HEK293T (cell line): Measurements from ENCODE around the gene SLC25A36.
"Not testable (repeated sequence)": the region's sequence is repeated elsewhere in the genome, so short reads cannot be mapped to it uniquely, and the experiment has no call there.

Experiments
- CTCF ChIA-PET: fragments of 350-600 bp; formaldehyde crosslinking; extraction: SDS; loops from one replicate; lab custom pipeline; 2021; ENCODE audit warnings: antibody characterized with exemption, inconsistent platforms; lab: Yijun Ruan, JAX
- POLR2A ChIA-PET: fragments of 350-600 bp; formaldehyde crosslinking; extraction: SDS; loops from one replicate; lab custom pipeline; 2020; ENCODE audit warnings: antibody characterized with exemption, inconsistent platforms; lab: Yijun Ruan, JAX
- DNase-seq: peaks from one replicate; pipeline ENCODE4 v3.0.0; 2012; ENCODE audit warnings: mixed read lengths; ENCODE audit errors: extremely low spot score
- ARNT ChIP-seq: fragments of 450-650 bp; IDR thresholded peaks from 2 replicates; pipeline ENCODE4 v1.6.1; 2017; ENCODE audit warnings: mild to moderate bottlenecking
- BHLHE40 ChIP-seq: fragments of 450-650 bp; IDR thresholded peaks from 2 replicates; pipeline ENCODE4 v1.6.1; 2016; ENCODE audit warnings: mild to moderate bottlenecking, moderate library complexity, borderline replicate concordance
- CTBP1 ChIP-seq: fragments of 450-650 bp; IDR thresholded peaks from 2 replicates; pipeline ENCODE4 v1.6.1; 2016; ENCODE audit warnings: borderline replicate concordance
- ELF4 ChIP-seq: fragments of 450-650 bp; IDR thresholded peaks from 2 replicates; pipeline ENCODE4 v1.6.1; 2017; ENCODE audit warnings: antibody characterized with exemption
- FOXA1 ChIP-seq: fragments of 450-650 bp; IDR thresholded peaks from 2 replicates; pipeline ENCODE4 v1.6.1; 2016; ENCODE audit warnings: mild to moderate bottlenecking
- FOXK2 ChIP-seq: fragments of 450-650 bp; IDR thresholded peaks from 2 replicates; pipeline ENCODE4 v1.6.1; 2016; ENCODE audit warnings: mild to moderate bottlenecking
- FOXM1 ChIP-seq: fragments of 450-650 bp; IDR thresholded peaks from 2 replicates; pipeline ENCODE4 v1.6.1; 2017; ENCODE audit warnings: mild to moderate bottlenecking, borderline replicate concordance
- HDGF ChIP-seq: fragments of 450-650 bp; IDR thresholded peaks from 2 replicates; pipeline ENCODE4 v1.6.1; 2017; ENCODE audit warnings: antibody characterized with exemption, borderline replicate concordance
- L3MBTL2 ChIP-seq: fragments of 450-650 bp; conservative IDR thresholded peaks from 2 replicates; pipeline ENCODE4 v1.6.1; 2016; ENCODE audit warnings: mild to moderate bottlenecking
- LEF1 ChIP-seq: fragments of 450-650 bp; IDR thresholded peaks from 2 replicates; pipeline ENCODE4 v1.6.1; 2017; ENCODE audit warnings: mild to moderate bottlenecking, borderline replicate concordance
- NFRKB ChIP-seq: fragments of 450-650 bp; IDR thresholded peaks from 2 replicates; pipeline ENCODE4 v1.6.1; 2016; ENCODE audit warnings: mild to moderate bottlenecking, moderate library complexity
- PKNOX1 ChIP-seq: fragments of 450-650 bp; IDR thresholded peaks from 2 replicates; pipeline ENCODE4 v1.6.1; 2016
- SP1 ChIP-seq: fragments of 450-650 bp; IDR thresholded peaks from 2 replicates; pipeline ENCODE4 v1.6.1; 2017
- SUZ12 ChIP-seq: fragments of 450-650 bp; IDR thresholded peaks from 2 replicates; pipeline ENCODE4 v1.6.1; 2016; ENCODE audit warnings: mild to moderate bottlenecking
- TARDBP ChIP-seq: fragments of 450-650 bp; IDR thresholded peaks from 2 replicates; pipeline ENCODE4 v1.6.1; 2016
- ZNF384 ChIP-seq: fragments of 450-650 bp; IDR thresholded peaks from 2 replicates; pipeline ENCODE4 v1.6.1; 2016

The SLC25A36 gene

GRCh38 chr3:141012571-141012970 is 70.9 kb downstream of the SLC25A36 start:
- no peak for DNase-seq
- ChIA-PET POLR2A (no interaction called here), CTCF (interaction anchor here (0.5 to 1.5 kb wide), 3 partner anchors 13 to 440 kb away, joined by 3 to 8 read pairs (median 3); no protein-coding TSS in a partner anchor)
- TF ChIP-seq ARNT, result no peak
- no peak for TF ChIP-seq FOXK2
- TF ChIP-seq LEF1, result no peak
- no peak for TF ChIP-seq BHLHE40
- TF ChIP-seq ELF4, result no peak
- TF ChIP-seq L3MBTL2, result no peak
- TF ChIP-seq FOXM1, result no peak
- no peak for TF ChIP-seq TARDBP

- POLR2A ChIA-PET, result no interaction called here
- CTCF ChIA-PET, result interaction anchor here (0.7 kb wide), 1 partner anchor 15 kb away, joined by 3 read pairs; no protein-coding TSS in a partner anchor
- no peak for DNase-seq
- TF ChIP-seq SP1 (no peak), ZNF384 (no peak), LEF1 (no peak), TARDBP (no peak), PKNOX1 (no peak), BHLHE40 (no peak), CTBP1 (no peak), SUZ12 (no peak), FOXM1 (no peak), FOXA1 (no peak), NFRKB (no peak), ARNT (no peak), ELF4 (no peak), L3MBTL2 (no peak), HDGF (no peak), FOXK2 (no peak)
Observed at GRCh38 chr3:141015481-141015880, 73.8 kb downstream of the SLC25A36 start.

- DNase-seq, POLR2A ChIA-PET: not testable (repeated sequence)
- CTCF ChIA-PET, result interaction anchor here (1.0 kb wide), 1 partner anchor 34 kb away, joined by 3 read pairs; the partner anchor contains the start of gene SPSB4
Observed at GRCh38 chr3:141017366-141018322, 76.0 kb downstream of the SLC25A36 start.

- no peak for DNase-seq
- no peak for TF ChIP-seq BHLHE40
- POLR2A ChIA-PET, result no interaction called here
- CTCF ChIA-PET, result no interaction called here
Observed at GRCh38 chr3:141019244-141019643, 77.6 kb downstream of the SLC25A36 start.

DNA sequence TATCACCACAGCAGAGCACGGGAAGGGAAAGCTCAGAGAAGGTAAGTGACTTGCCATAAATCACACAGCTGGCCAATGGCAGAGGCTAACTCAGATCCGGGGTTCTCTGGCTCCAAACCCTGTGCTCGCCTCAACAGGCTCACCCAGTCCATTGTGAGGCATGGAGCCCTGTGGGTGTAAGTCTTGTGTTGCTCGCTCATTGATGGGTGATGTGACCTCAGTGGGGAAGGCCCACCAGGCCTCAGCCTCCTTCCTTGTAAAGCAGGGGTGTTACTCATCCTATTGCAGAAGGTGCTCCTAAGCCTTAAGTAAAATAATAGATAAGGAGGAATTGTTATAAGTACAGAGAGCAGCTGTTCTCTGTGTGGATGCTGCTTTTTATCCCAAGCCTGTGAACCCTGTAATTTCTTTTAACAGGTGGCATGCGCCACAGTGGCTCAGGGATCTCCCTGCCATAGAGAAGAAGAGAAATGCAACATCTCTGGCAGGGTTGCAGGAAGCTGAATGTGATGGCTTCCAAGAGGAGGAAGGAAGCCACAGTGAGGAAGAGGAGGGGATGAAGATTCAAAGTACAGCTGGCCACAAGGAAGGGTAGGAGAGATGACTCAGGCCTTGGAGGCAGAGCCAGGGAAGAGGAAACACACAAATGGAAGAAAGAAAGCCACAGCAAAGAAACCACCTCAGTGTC is 78.7 kb downstream of the SLC25A36 start:
- ChIA-PET CTCF (no interaction called here), POLR2A (no interaction called here)
- no peak for DNase-seq
- TF ChIP-seq TARDBP (no peak), ZNF384 (no peak), PKNOX1 (no peak), ELF4 (no peak), FOXA1 (no peak), ARNT (no peak), NFRKB (no peak), L3MBTL2 (no peak), BHLHE40 (no peak), SP1 (no peak), LEF1 (no peak), FOXK2 (no peak)

DNA sequence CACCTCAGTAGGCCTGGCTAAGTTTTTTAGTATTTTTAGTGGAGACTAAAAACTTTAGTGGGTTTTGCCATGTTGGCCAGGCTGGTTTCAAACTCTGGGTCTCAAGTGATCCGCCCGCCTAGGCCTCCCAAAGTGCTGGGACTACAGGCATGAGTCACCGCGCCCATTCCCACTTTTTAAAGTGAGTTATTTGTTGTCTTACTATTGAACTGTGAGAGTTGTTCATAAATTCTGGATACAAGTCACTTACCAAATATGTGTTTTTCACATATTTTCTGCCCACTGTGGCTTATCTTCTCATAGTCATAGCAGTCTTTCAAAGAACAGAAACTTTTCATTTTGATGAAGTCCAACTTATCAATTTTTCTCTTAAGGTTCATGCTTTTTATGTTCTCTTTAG is 79.6 kb downstream of the SLC25A36 start:
- TF ChIP-seq CTBP1, result no peak
- TF ChIP-seq SP1, result no peak
- no peak for TF ChIP-seq BHLHE40
- no peak for TF ChIP-seq ARNT
- TF ChIP-seq ELF4, result no peak
- no peak for TF ChIP-seq L3MBTL2
- no peak for TF ChIP-seq ZNF384
- TF ChIP-seq PKNOX1, result no peak
- no peak for TF ChIP-seq HDGF
- TF ChIP-seq FOXM1, result no peak
- no peak for TF ChIP-seq LEF1
- no peak for TF ChIP-seq FOXK2
- TF ChIP-seq NFRKB, result no peak
- no peak for TF ChIP-seq SUZ12
- TF ChIP-seq TARDBP, result no peak
- TF ChIP-seq FOXA1, result no peak
- no peak for DNase-seq
- ChIA-PET POLR2A (no interaction called here), CTCF (no interaction called here)
